Suprapubic skin (tissue), 3 donors: ENCODE data around the gene PCED1B.

ENCODE experiments used
- POLR2A ChIP-seq, 2 donors: fragments of 450-650 bp; IDR thresholded peaks; one replicate each; pipeline ENCODE4 v1.6.1; 2017; ENCODE audit warnings: antibody characterized with exemption in 2 of 2, mild to moderate bottlenecking in 2 of 2, moderate library complexity in 2 of 2
- TF ChIP-seq, protein P1 (sequence below), 2 donors: fragments of 200-600 bp in 1 of 2; fragments of 450-650 bp in 1 of 2; sonication (generic) in 1 of 2; IDR thresholded peaks; one replicate each; pipeline ENCODE4 v1.5.1; 2016 to 2019; ENCODE audit warnings: antibody characterized with exemption in 2 of 2, mild to moderate bottlenecking in 1 of 2, moderate library complexity in 1 of 2

DNA sequence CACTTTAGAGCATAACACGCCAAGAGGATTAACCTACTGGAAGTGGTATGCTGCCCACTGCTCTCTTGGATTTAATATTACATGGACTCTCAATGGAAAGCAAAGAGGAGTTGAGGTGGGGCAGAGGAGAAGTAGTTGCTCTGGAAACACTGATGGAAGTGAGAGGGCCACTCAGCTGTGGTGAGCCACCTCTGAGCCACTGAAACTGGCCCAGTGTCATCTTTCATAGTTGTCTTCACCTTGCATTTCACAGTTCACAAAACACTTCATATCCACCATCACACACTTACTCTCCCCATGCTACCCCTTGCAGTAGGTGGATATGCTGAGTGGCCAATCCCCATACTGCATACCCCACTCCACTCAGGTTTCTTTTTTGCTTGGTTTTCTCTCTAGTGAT, 12.2 kb upstream of the PCED1B start:
- TF ChIP-seq, protein P1, sequence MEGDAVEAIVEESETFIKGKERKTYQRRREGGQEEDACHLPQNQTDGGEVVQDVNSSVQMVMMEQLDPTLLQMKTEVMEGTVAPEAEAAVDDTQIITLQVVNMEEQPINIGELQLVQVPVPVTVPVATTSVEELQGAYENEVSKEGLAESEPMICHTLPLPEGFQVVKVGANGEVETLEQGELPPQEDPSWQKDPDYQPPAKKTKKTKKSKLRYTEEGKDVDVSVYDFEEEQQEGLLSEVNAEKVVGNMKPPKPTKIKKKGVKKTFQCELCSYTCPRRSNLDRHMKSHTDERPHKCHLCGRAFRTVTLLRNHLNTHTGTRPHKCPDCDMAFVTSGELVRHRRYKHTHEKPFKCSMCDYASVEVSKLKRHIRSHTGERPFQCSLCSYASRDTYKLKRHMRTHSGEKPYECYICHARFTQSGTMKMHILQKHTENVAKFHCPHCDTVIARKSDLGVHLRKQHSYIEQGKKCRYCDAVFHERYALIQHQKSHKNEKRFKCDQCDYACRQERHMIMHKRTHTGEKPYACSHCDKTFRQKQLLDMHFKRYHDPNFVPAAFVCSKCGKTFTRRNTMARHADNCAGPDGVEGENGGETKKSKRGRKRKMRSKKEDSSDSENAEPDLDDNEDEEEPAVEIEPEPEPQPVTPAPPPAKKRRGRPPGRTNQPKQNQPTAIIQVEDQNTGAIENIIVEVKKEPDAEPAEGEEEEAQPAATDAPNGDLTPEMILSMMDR (IDR thresholded peaks at IDR 0.05) = no peak
- TF ChIP-seq POLR2A (IDR thresholded peaks at IDR 0.05) = no peak
